ENCODE results near the gene TSEN34.
"Not testable (repeated sequence)": the region's sequence is repeated elsewhere in the genome, so short reads cannot be mapped to it uniquely, and the experiment has no call there.

TSEN34 gene

DNA sequence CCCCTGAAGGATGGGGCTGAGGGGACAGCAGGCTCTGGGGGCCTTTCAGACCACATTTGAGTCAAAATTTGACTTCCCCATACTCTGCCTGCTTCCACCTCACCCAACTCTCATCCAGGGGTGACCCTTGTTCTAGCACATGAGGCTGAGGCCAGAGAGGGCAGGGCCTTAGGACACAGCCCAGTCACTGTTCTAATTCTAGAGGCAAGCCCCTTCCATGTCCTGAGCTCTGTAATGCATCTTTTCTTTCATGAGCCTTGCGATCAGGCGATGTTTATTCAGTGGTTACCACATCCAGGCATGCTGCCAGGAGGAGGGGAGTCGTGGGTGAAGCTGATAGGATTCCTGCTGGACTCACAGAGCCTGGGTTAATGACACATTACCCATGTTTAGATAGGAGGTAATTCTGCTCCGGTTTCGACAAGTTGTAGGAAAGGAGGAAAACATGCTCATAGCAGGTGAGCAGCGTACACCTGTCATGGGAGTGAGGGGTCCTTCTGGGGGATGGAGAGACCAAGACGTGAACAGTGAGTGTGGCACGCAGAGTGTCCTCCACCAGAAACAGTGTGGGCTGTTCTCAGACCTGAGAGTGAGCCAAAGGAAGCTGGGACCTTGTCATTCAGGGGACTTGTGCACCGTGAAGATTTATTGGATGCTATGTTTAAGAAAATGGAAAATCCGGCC lies 18.8 kb downstream of the TSEN34 start:
- peak; percentile 79 to 98 for DNase-seq

GRCh38 chr19:54211235-54211634 lies 20.1 kb downstream of the TSEN34 start:
- no peak for DNase-seq

DNA sequence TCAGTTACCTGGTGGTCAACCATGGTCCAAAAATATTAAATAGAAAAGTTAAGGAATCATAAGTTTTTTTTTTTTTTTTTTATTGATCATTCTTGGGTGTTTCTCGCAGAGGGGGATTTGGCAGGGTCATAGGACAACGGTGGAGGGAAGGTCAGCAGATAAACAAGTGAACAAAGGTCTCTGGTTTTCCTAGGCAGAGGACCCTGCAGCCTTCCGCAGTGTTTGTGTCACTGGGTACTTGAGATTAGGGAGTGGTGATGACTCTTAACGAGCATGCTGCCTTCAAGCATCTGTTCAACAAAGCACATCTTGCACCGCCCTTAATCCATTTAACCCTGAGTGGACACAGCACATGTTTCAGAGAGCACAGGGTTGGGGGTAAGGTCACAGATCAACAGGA lies 23.1 kb downstream of the TSEN34 start:
- DNase-seq, result not testable (repeated sequence)

DNA sequence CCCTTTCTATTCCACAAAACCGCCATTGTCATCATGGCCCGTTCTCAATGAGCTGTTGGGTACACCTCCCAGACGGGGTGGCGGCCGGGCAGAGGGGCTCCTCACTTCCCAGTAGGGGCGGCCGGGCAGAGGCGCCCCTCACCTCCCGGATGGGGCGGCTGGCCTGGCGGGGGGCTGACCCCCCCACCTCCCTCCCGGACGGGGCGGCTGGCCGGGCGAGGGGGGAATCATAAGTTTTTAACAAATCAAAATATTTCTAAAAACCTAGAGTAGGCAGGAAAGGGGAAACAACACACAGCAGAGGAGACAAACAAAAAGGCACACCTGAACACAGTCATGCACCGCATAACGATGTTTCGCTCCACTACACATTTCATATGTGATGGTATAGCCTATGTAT lies 23.6 kb downstream of the TSEN34 start:
- DNase-seq, result not testable (repeated sequence)

GRCh38 chr19:54216869-54217268 lies 25.8 kb downstream of the TSEN34 start:
- no peak for DNase-seq

DNA sequence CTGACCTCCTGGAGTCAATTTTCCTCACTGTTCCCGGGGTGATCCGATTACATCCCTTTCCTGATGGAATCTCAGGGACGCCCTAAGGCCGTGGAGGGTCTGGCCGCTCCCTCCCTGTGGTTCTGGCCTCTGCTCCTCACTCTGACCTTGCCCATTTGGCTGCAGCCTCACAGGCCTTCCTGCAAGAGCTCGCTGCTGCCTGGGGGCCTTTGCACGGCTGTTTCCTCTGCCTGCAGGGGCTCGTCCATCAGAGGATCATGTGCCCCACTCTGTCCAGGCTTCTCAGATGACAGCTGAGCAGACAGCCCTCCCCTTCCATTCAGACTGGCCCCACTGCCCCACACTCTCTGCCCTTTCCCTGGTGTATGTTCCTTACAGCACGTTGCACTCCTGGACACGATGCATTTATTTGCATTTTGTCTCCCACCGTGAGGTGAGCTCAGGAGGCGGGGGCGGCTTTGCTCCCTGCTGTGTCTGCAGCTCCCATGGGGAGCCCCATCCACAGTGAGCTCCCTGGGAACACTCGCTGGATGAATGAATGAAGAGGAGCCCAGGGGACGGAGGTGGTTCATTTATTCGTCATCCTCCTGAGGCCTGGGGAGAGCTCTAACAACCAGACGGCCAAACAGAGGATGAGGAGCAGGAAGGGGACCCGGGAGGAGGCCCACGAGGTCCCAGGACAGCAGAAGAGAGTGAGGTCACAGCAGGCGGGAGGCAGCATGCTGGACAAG lies 26.6 kb downstream of the TSEN34 start:
- DNase-seq, result not testable (repeated sequence)

DNA sequence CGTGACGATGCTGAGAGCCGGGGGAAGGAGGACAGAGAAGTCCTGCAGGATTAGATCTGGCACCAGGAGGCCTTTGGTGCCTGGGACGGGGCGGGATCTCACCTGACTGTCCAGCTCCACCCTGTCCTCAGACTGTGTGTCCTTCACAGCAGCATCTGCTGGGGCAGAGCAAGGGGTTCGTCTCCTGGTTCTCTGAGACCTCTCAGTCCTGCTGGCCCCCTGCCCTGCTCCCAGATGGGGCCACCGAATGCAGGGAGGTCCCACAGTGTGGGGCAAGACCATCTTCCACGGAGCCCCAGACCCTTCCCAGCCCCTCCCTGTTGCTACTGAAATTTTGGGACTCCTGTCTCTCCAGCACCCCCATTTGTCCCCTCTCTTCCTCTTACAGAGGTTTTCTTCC lies 27.2 kb downstream of the TSEN34 start:
- no peak for DNase-seq

DNA sequence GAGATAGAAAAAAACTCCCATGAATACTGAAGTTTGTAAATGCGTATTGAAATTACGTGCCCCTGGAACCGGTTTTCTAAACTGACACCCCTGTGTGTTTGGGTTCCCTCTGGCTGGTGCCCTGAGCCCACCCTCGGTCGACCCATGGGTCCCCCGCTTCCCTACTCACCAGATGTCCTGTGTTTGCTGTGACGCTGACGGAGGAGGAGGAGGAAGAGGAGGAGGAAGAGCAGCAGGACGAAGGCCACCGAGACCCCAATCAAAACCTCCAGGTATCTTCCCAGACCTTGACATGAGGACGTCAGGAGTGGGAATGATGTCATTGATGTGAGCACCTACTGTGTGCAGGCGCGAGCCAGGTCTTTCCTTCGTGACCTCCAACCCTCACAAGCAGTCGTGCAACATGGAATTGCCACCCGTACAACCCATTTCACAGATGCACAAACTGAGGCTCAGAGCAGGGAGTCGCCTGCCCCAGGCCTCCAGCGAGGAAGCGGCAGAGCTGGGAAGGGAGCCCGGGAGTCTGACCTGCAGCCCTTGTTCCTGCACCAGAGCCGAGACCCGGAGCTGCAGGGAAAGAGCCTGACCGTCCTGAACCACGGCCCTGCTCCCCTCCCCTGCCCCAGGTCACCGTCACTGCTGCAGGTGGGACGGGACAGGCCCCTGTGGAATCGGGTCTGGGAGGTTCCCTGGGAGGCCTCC lies 28.0 kb downstream of the TSEN34 start:
- no peak for DNase-seq

- DNase-seq, result not testable (repeated sequence)
Measured at GRCh38 chr19:54219702-54220101, 28.6 kb downstream of the TSEN34 start.

DNA sequence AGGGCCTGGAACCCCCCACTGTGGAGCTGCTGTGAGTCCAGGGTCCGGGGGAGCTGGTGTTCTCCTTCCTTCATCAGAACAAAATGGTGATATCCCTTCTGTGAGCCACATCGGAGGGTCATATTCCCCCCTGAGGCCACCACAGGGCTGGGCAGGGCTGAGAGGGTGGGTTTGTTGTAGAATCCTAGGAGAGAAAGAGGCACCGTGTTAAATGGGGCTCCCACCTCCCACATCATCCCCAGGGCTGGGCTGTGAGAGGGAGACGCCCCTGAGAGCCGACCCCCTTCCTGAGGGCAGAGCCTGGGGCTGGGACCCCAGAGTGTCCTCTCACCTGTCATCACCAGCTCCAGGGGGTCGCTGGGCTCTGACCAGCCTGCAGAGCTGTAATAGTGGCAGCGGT lies 30.8 kb downstream of the TSEN34 start:
- DNase-seq, result not testable (repeated sequence)

GRCh38 chr19:54222474-54223276 lies 31.6 kb downstream of the TSEN34 start, which contains the start of gene LILRB3:
Gene LILRB3, minus strand, starts transcription at chr19:54223007. Its CDS starts 31 bp downstream, at chr19:54222976.
- peak; percentile 16 to 53 for DNase-seq

GRCh38 chr19:54223277-54223936 lies 32.3 kb downstream of the TSEN34 start:
- not testable (repeated sequence) for DNase-seq

DNA sequence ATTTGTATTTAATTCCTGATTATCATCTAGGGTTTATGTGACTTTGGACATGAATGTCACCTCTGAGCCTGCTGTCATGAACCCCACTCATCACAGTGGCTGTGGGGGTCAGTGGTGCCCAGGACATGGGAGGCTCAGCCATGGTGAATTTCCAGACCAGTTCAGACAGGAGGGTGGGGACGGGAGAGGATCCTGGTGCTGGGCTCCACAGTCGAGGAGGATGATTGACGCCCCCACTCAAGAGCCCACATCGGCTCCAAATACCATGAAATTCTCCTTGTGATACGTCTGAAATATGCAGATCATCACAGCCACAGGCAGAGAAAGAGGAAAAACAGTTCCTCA lies 32.8 kb downstream of the TSEN34 start:
- DNase-seq, result not testable (repeated sequence)

- DNase-seq, result not testable (repeated sequence)
Measured at GRCh38 chr19:54224619-54225018, 33.5 kb downstream of the TSEN34 start.

- no peak for DNase-seq
Measured at GRCh38 chr19:54229146-54229545, 38.0 kb downstream of the TSEN34 start.

- DNase-seq, result no peak
Measured at GRCh38 chr19:54230031-54230430, 38.9 kb downstream of the TSEN34 start.

DNA sequence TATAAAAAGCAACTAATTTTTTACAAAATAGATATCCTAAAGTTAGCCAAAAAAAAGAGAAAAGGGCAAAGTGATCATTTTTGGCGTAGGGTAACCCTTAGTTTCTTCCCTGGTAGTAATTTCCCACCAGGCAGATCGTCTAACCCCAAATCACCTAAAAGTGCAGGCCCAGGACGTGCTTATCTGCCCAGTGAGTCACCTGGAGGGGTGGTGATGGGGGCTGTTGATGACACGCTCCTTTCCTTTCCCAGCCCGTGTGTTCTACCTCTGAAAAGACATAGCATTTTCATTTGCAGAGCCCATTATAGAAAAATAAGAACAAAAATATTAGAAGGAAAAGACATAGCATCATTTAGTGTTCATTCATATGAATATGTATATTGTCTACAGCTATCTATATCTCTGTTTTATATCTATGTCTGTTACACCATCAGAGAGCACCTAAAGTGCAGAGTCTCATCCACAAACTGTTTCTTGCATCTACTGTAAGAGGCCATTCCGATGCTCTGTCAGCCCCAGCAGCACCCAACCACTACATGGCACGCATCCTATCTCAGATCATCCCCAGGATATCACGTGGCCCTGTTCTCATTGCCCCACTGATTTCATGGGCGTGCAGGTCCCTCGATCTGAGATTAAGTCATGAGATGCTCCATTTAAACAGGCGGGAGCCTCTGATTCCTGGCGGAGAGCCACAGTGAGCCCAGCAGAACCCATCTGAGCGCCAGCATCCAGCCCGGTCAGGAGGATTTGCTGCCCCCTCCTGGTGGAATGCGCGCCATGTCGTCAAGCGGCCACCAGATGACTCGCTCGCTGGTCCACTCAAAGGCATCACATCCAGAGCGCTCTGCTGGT lies 40.2 kb downstream of the TSEN34 start:
- peak; percentile 61 to 80 for DNase-seq

DNA sequence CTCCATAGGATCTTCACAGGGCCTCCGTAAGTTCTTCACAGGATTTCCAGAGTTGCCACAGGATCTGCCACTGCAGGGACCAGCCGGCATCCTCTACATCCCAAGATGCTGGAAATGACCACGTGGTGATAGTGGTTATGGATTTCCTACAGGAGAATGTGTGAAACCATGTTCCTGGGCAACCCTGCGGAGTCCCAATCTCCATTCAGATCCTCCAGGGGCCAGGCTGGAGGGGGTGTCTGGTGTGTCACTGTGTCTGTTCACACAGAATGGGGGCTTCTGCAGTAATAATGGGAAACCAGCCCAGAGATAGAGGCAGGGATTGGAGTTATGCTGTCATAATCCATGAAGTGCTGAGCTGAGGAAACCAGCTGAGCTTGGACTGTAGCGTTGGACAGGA lies 42.8 kb downstream of the TSEN34 start:
- DNase-seq, result no peak

GRCh38 chr19:54239491-54240371 lies 48.6 kb downstream of the TSEN34 start:
- DNase-seq, result not testable (repeated sequence)

Data from inflammatory macrophage treated with lipopolysaccharide for 1 hour (primary cell).